ENCODE data around the gene TDP1. TPM values are rescaled to one million over a fixed set of nuclear protein-coding genes. Genes with fewer than 3 reads are reported as not detected.

Gene TDP1
- total RNA-seq, 1 donor from 2014 or later = 6.5 TPM

- intact Hi-C loops (cut with DNase I) = loop anchor here (10.0 kb wide), 1 partner anchor 884 kb away; no protein-coding TSS in a partner anchor
- no peak overlapping the region for H3K27ac ChIP-seq
- H3K4me3 ChIP-seq = no peak overlapping the region
Measured at GRCh38 chr14:89918721-89919120, 37.0 kb upstream of the TDP1 start.

DNA sequence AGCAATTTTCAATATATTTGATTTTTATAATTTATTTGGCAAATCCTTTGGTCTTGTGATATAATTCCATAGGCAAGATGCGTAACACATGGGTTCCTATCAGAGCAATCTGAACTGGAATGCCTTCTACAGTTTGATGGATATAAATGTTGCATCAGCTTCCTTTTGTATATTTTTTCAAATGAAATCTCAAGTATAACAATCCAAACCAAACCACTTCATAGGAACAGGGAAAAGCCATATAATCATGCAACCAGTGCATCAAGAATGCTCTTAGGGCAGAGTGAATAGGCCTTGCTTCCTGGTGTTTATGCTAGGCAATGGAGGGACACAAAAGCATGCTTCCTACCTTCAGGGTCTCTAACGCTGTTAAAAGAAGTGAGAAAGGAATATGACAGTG lies 35.7 kb upstream of the TDP1 start:
- TF ChIP-seq CTCF (IDR thresholded peaks at IDR 0.05) = no peak

More at GRCh38 chr14:89918721-89919120, 37.0 kb upstream of the TDP1 start:
- Histone ChIP-seq H3K27me3 (no peaks in the 10 kb centered on the region), H3K9me3 (no peaks in the 10 kb centered on the region), H3K4me1 (no peaks in the 10 kb centered on the region), H3K36me3 (no peaks in the 10 kb centered on the region)
- ATAC-seq = no peak
- TF ChIP-seq CTCF (IDR thresholded peaks at IDR 0.05) = no peak
- DNase-seq = no peak

DNA sequence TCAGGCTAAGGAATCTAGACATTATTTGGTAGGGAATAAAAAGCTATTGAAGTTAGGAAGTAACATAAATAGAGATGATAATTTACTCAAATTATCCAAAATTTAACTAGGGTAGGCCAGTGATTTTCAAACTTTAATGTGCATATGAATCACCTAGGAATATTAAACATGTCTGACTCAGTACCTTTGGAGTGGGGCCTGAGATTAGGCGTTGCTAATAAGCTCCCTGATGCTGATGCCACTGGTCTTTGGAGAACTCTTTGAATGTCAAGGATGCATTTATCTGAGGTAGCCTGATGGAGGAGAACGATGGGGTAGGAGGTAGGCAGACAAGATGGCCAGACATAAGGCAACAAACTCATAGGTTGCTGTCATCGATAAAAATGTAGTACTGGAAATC lies 34.4 kb upstream of the TDP1 start:
- Histone ChIP-seq H3K27me3 (no peaks in the 10 kb centered on the region), H3K9me3 (no peaks in the 10 kb centered on the region), H3K27ac (no peak overlapping the region), H3K4me3 (no peak overlapping the region), H3K4me1 (no peaks in the 10 kb centered on the region), H3K36me3 (no peaks in the 10 kb centered on the region)
- ATAC-seq (no peak), DNase-seq (no peak)
- intact Hi-C loops (cut with DNase I) = no loop called here
- no peak for TF ChIP-seq CTCF (IDR thresholded peaks at IDR 0.05)

More for the DNA sequence above, 35.7 kb upstream of the TDP1 start:
- Histone ChIP-seq H3K4me1 (no peaks in the 10 kb centered on the region), H3K4me3 (no peak overlapping the region), H3K36me3 (no peaks in the 10 kb centered on the region), H3K27ac (no peak overlapping the region), H3K27me3 (no peaks in the 10 kb centered on the region), H3K9me3 (no peaks in the 10 kb centered on the region)
- ATAC-seq = no peak
- DNase-seq = no peak
- intact Hi-C loops (cut with DNase I) = no loop called here

DNA sequence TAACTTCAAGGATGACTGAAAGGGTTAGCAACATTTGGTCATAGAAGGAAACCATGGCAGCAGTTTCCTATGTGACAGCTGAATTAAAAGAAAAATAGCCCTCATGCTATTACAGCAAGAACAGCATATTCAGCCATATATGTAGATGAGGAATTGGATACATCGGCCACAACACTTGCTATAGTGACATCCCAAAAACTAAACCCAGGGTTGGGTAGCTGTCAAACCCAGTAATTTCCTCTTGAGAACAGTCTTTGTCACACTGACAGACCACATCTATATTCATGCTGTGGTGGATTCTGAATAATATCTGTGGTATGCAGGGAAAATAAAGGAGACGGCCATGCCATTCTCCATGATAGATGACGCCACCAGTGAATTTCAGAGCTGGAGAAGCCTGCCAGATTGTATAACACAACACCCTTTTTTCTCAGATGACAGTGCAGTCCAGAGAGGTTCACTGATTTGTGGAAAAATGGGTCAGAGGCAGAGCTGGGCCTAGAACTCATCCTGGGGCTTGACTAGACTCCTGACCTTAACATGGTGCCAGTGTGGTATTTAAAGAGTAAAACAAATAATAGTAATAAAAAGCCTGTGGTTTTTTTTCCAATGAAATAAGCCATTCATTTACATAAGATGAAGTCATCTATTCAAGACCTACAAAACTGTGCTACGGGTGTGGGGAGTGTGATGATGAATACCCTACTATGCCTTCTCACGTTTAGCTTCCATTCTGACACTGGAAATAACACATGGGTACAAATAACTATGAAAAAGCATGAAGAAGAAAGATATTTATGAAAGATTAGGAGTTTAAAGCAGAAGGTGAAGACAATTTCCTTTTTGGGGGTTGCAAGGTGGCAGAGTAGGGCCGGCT lies 33.5 kb upstream of the TDP1 start:
- H3K4me3 ChIP-seq = no peak overlapping the region
- H3K9me3 ChIP-seq = no peaks in the 10 kb centered on the region
- H3K27ac ChIP-seq = no peak overlapping the region
- ATAC-seq = no peak
- intact Hi-C loops (cut with DNase I) = no loop called here
- no peaks in the 10 kb centered on the region for H3K4me1 ChIP-seq
- H3K27me3 ChIP-seq = no peaks in the 10 kb centered on the region
- DNase-seq = no peak
- TF ChIP-seq CTCF (IDR thresholded peaks at IDR 0.05) = no peak
- no peaks in the 10 kb centered on the region for H3K36me3 ChIP-seq

DNA sequence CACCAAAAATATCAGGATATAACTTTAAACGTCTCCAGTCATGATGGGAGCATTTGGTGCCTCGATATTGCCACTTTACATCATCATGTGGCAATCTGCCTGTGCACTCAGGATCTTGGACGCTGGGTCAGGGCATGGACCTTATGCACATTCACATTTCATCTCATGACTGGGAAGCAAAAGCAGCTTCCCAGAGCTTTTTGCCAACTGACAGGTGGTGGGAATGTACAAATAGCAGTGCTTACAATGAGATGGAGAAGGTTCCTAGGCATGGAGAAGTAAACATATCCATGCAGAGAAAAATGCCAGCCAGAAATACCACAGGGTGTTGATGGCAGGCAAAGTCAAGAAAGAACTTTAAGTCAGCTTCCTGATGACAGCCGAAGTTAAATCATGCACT lies 31.5 kb upstream of the TDP1 start:
- TF ChIP-seq CTCF (IDR thresholded peaks at IDR 0.05) = no peak
- intact Hi-C loops (cut with DNase I) = no loop called here
- ATAC-seq = no peak

More for the DNA sequence above, 31.5 kb upstream of the TDP1 start:
- no peak overlapping the region for H3K27ac ChIP-seq
- no peaks in the 10 kb centered on the region for H3K27me3 ChIP-seq
- no peaks in the 10 kb centered on the region for H3K9me3 ChIP-seq
- no peak for DNase-seq
- no peak overlapping the region for H3K4me3 ChIP-seq
- no peaks in the 10 kb centered on the region for H3K4me1 ChIP-seq
- H3K36me3 ChIP-seq = no peaks in the 10 kb centered on the region
